C4-2B (cell line): ENCODE data around the gene MMP25.

ENCODE experiments used
- ZFX ChIP-seq: fragments of 450-650 bp; IDR thresholded peaks from 2 replicates; pipeline ENCODE4 v1.6.1; 2017
- TF ChIP-seq, protein P1 (sequence below): fragments of 450-650 bp; conservative IDR thresholded peaks from 2 replicates; pipeline ENCODE4 v1.5.1; 2017; ENCODE audit warnings: mild to moderate bottlenecking

GRCh38 chr16:3028716-3029319 is 17.5 kb upstream of the MMP25 start:
- TF ChIP-seq, protein P1, sequence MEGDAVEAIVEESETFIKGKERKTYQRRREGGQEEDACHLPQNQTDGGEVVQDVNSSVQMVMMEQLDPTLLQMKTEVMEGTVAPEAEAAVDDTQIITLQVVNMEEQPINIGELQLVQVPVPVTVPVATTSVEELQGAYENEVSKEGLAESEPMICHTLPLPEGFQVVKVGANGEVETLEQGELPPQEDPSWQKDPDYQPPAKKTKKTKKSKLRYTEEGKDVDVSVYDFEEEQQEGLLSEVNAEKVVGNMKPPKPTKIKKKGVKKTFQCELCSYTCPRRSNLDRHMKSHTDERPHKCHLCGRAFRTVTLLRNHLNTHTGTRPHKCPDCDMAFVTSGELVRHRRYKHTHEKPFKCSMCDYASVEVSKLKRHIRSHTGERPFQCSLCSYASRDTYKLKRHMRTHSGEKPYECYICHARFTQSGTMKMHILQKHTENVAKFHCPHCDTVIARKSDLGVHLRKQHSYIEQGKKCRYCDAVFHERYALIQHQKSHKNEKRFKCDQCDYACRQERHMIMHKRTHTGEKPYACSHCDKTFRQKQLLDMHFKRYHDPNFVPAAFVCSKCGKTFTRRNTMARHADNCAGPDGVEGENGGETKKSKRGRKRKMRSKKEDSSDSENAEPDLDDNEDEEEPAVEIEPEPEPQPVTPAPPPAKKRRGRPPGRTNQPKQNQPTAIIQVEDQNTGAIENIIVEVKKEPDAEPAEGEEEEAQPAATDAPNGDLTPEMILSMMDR: no peak
- TF ChIP-seq ZFX: no peak
